ENCODE results near the gene ZNF492.

Gene ZNF492

DNA sequence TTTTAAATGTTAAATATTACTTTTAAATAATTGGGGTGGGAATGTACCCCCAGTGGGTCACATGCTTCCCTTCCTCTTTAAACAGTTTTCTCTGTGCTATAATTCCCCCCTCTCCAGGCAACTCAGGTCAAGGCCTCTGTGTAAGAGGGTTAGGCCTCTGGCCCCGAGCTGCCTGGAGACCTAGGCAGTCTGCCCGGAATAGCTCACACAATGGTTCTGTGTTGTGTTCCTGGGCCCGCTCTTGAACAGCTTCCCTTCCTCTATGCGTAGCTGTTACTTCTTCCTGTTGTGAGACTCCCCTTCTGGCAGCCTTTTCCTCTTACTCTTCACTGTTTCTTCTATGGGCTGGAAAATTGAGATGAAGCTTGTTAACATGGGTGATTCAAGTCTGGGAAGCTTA is 14.8 kb upstream of the ZNF492 start:
- Histone ChIP-seq H3K4me3 (ENCODE audit: insufficient read length, low read depth) (no peak overlapping the region), H3K36me3 (ENCODE audit: insufficient read depth, insufficient read length, low read length) (no peaks in the 10 kb centered on the region), H3K9ac (ENCODE audit: insufficient read length, low read depth) (no peak overlapping the region), H3K9me3 (ENCODE audit: insufficient read depth, low read length) (no peaks in the 10 kb centered on the region; the same call in 1 of the 2 replicates), H3K27me3 (ENCODE audit: insufficient read depth, insufficient read length) (peaks cover 4% of the 10 kb centered on the region), H3K4me1 (ENCODE audit: insufficient read depth, insufficient read length) (peaks cover 3% of the 10 kb centered on the region)
- DNase-seq (ENCODE audit: low read depth, low spot score), result no peak
- no peak for TF ChIP-seq SUZ12 (IDR thresholded peaks at IDR 0.05; ENCODE audit: extremely low read depth, insufficient read depth, insufficient read length)
- no peak for TF ChIP-seq ZNF274 (IDR thresholded peaks at IDR 0.05; ENCODE audit: low read depth, low read length)
- no peak for TF ChIP-seq YY1 (IDR thresholded peaks at IDR 0.05; ENCODE audit: insufficient read depth, insufficient read length)

- H3K9me3 ChIP-seq (ENCODE audit: insufficient read depth, low read length), result no peaks in the 10 kb centered on the region; the same call in 1 of the 2 replicates
- no peak for TF ChIP-seq YY1 (IDR thresholded peaks at IDR 0.05; ENCODE audit: insufficient read depth, insufficient read length)
- no peak for TF ChIP-seq ZNF274 (IDR thresholded peaks at IDR 0.05; ENCODE audit: low read depth, low read length)
- TF ChIP-seq SUZ12 (IDR thresholded peaks at IDR 0.05; ENCODE audit: extremely low read depth, insufficient read depth, insufficient read length), result no peak
- H3K4me3 ChIP-seq (ENCODE audit: insufficient read length, low read depth), result no peak overlapping the region
- H3K36me3 ChIP-seq (ENCODE audit: insufficient read depth, insufficient read length, low read length), result no peaks in the 10 kb centered on the region
- H3K4me1 ChIP-seq (ENCODE audit: insufficient read depth, insufficient read length), result peaks cover 3% of the 10 kb centered on the region
- DNase-seq (ENCODE audit: low read depth, low spot score), result no peak
- H3K27me3 ChIP-seq (ENCODE audit: insufficient read depth, insufficient read length), result peaks cover 4% of the 10 kb centered on the region
- H3K9ac ChIP-seq (ENCODE audit: insufficient read length, low read depth), result no peak overlapping the region
Measured at GRCh38 chr19:22619932-22620331, 14.2 kb upstream of the ZNF492 start.

DNA sequence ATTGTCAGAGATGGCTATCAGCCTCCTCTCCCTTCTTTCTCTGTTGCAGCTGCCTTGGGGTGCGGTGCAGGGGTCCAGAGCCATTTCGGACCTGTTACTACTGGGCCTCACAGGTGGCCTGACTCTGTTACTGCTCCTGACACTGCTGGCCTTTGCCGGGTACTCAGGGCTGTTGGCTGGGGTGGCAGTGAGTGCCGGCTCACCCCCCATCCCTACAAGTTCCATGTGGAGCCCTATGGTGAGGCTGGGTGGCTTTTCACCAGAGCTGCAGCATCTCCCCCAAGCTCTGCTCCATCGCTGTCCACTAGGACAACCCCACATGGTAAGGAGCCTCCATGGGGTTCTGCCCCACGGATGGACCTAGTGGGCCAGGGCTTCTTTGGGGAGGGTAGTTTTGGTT is 13.7 kb upstream of the ZNF492 start:
- no peak for DNase-seq (ENCODE audit: low read depth, low spot score)
- no peak overlapping the region for H3K9ac ChIP-seq (ENCODE audit: insufficient read length, low read depth)
- no peaks in the 10 kb centered on the region; the same call in 1 of the 2 replicates for H3K9me3 ChIP-seq (ENCODE audit: insufficient read depth, low read length)
- peaks cover 4% of the 10 kb centered on the region for H3K4me1 ChIP-seq (ENCODE audit: insufficient read depth, insufficient read length)
- peaks cover 4% of the 10 kb centered on the region for H3K27me3 ChIP-seq (ENCODE audit: insufficient read depth, insufficient read length)
- H3K36me3 ChIP-seq (ENCODE audit: insufficient read depth, insufficient read length, low read length), result no peaks in the 10 kb centered on the region
- TF ChIP-seq ZNF274 (IDR thresholded peaks at IDR 0.05; ENCODE audit: low read depth, low read length) (no peak), YY1 (IDR thresholded peaks at IDR 0.05; ENCODE audit: insufficient read depth, insufficient read length) (no peak), SUZ12 (IDR thresholded peaks at IDR 0.05; ENCODE audit: extremely low read depth, insufficient read depth, insufficient read length) (no peak)
- no peak overlapping the region for H3K4me3 ChIP-seq (ENCODE audit: insufficient read length, low read depth)

DNA sequence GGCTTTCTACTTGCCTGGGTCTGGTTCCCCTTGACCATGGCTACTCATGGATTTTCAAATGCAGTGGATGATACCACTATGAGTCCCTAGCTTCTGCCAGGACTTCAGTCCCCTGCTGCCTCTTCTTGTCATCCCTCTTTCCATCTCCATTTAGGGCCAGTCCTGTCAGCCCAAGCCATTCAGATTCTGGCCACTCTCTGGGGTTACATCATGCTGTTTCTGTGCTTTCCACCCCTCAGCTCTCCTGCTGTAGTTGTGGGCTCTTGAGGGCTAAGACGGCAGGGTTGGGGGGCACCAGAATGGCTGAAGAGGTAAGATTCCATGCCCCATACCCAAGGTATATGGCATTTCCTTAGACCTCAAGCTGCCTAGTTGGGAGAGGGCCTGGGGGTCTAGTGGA is 13.2 kb upstream of the ZNF492 start:
- Histone ChIP-seq H3K4me1 (ENCODE audit: insufficient read depth, insufficient read length) (peaks cover 8% of the 10 kb centered on the region), H3K36me3 (ENCODE audit: insufficient read depth, insufficient read length, low read length) (no peaks in the 10 kb centered on the region), H3K9ac (ENCODE audit: insufficient read length, low read depth) (no peak overlapping the region), H3K4me3 (ENCODE audit: insufficient read length, low read depth) (no peak overlapping the region), H3K27me3 (ENCODE audit: insufficient read depth, insufficient read length) (peaks cover 4% of the 10 kb centered on the region), H3K9me3 (ENCODE audit: insufficient read depth, low read length) (no peaks in the 10 kb centered on the region; the same call in 1 of the 2 replicates)
- TF ChIP-seq ZNF274 (IDR thresholded peaks at IDR 0.05; ENCODE audit: low read depth, low read length) (no peak), SUZ12 (IDR thresholded peaks at IDR 0.05; ENCODE audit: extremely low read depth, insufficient read depth, insufficient read length) (no peak), YY1 (IDR thresholded peaks at IDR 0.05; ENCODE audit: insufficient read depth, insufficient read length) (no peak)
- no peak for DNase-seq (ENCODE audit: low read depth, low spot score)

GRCh38 chr19:22622020-22622419 is 12.1 kb upstream of the ZNF492 start:
- no peak overlapping the region for H3K4me3 ChIP-seq (ENCODE audit: insufficient read length, low read depth)
- no peaks in the 10 kb centered on the region for H3K36me3 ChIP-seq (ENCODE audit: insufficient read depth, insufficient read length, low read length)
- peaks cover 8% of the 10 kb centered on the region for H3K4me1 ChIP-seq (ENCODE audit: insufficient read depth, insufficient read length)
- no peak overlapping the region for H3K9ac ChIP-seq (ENCODE audit: insufficient read length, low read depth)
- no peaks in the 10 kb centered on the region; the same call in 1 of the 2 replicates for H3K9me3 ChIP-seq (ENCODE audit: insufficient read depth, low read length)
- no peak for TF ChIP-seq SUZ12 (IDR thresholded peaks at IDR 0.05; ENCODE audit: extremely low read depth, insufficient read depth, insufficient read length)
- TF ChIP-seq ZNF274 (IDR thresholded peaks at IDR 0.05; ENCODE audit: low read depth, low read length), result no peak
- TF ChIP-seq YY1 (IDR thresholded peaks at IDR 0.05; ENCODE audit: insufficient read depth, insufficient read length), result no peak
- peaks cover 4% of the 10 kb centered on the region for H3K27me3 ChIP-seq (ENCODE audit: insufficient read depth, insufficient read length)
- no peak for DNase-seq (ENCODE audit: low read depth, low spot score)

GRCh38 chr19:22622901-22623840 is 11.0 kb upstream of the ZNF492 start:
- H3K4me1 ChIP-seq (ENCODE audit: insufficient read depth, insufficient read length), result peaks cover 8% of the 10 kb centered on the region
- H3K9ac ChIP-seq (ENCODE audit: insufficient read length, low read depth), result peak overlapping the region; percentile 72
- H3K36me3 ChIP-seq (ENCODE audit: insufficient read depth, insufficient read length, low read length), result no peaks in the 10 kb centered on the region
- H3K27me3 ChIP-seq (ENCODE audit: insufficient read depth, insufficient read length), result peaks cover 4% of the 10 kb centered on the region
- peak overlapping the region; percentile 33 for H3K4me3 ChIP-seq (ENCODE audit: insufficient read length, low read depth)
- no peaks in the 10 kb centered on the region for H3K9me3 ChIP-seq (ENCODE audit: insufficient read depth, low read length)
- DNase-seq (ENCODE audit: low read depth, low spot score), result no peak
- TF ChIP-seq SUZ12 (IDR thresholded peaks at IDR 0.05; ENCODE audit: extremely low read depth, insufficient read depth, insufficient read length), result no peak
- TF ChIP-seq YY1 (IDR thresholded peaks at IDR 0.05; ENCODE audit: insufficient read depth, insufficient read length), result no peak
- TF ChIP-seq ZNF274 (IDR thresholded peaks at IDR 0.05; ENCODE audit: low read depth, low read length), result no peak

DNA sequence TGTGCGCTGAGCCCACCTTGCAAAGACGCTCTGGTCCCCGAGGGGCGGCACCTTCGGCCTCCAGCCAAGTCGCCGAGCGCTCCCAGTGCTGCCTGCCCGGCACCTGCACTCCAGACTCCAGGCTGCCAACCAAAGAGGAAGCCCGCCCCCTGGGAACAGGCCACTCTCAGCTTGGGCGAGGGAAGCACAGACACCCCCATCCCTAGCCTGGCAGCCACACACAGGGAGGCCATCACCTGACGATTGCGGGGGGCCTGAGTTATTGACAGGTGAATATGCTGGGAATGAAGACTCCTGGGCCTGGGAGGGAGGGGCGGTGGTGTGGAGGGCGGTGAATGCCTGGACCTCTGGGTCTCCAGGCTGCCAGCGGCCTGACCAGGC is 10.3 kb upstream of the ZNF492 start:
- DNase-seq (ENCODE audit: low read depth, low spot score), result no peak
- Histone ChIP-seq H3K27me3 (ENCODE audit: insufficient read depth, insufficient read length) (peaks cover 4% of the 10 kb centered on the region), H3K4me1 (ENCODE audit: insufficient read depth, insufficient read length) (peaks cover 8% of the 10 kb centered on the region), H3K9me3 (ENCODE audit: insufficient read depth, low read length) (no peaks in the 10 kb centered on the region), H3K9ac (ENCODE audit: insufficient read length, low read depth) (no peak overlapping the region), H3K36me3 (ENCODE audit: insufficient read depth, insufficient read length, low read length) (no peaks in the 10 kb centered on the region), H3K4me3 (ENCODE audit: insufficient read length, low read depth) (no peak overlapping the region)
- TF ChIP-seq ZNF274 (IDR thresholded peaks at IDR 0.05; ENCODE audit: low read depth, low read length) (no peak), YY1 (IDR thresholded peaks at IDR 0.05; ENCODE audit: insufficient read depth, insufficient read length) (no peak)

All from NT2/D1 (cell line).